Measurements from ENCODE around the gene MANSC4. TPM values are rescaled to one million over a fixed set of nuclear protein-coding genes. Genes with fewer than 3 reads are reported as not detected.

The MANSC4 gene
- total RNA-seq, 1 donor from 2014 or later = not detected

GRCh38 chr12:27733052-27733656 is 46.9 kb downstream of the MANSC4 start:
- H3K4me1 Mint-ChIP-seq (ENCODE audit: low read depth) = peaks cover 2% of the 10 kb centered on the region
- H3K36me3 Mint-ChIP-seq (ENCODE audit: low read depth) = peaks cover 41% of the 10 kb centered on the region
- H3K9me3 Mint-ChIP-seq = no peaks in the 10 kb centered on the region
- H3K27me3 Mint-ChIP-seq (ENCODE audit: low read depth) = no peaks in the 10 kb centered on the region
- intact Hi-C loops (cut with micrococcal nuclease) = loop anchor here (1.0 to 10.0 kb wide), 4 partner anchors 49 to 1142 kb away; partner anchors contain the start of genes KLHL42 and MANSC4
- H3K27ac Mint-ChIP-seq = no peak overlapping the region
- DNase-seq (ENCODE audit: low spot score) = no peak
- no peak overlapping the region for H3K4me3 Mint-ChIP-seq (ENCODE audit: low read depth)

DNA sequence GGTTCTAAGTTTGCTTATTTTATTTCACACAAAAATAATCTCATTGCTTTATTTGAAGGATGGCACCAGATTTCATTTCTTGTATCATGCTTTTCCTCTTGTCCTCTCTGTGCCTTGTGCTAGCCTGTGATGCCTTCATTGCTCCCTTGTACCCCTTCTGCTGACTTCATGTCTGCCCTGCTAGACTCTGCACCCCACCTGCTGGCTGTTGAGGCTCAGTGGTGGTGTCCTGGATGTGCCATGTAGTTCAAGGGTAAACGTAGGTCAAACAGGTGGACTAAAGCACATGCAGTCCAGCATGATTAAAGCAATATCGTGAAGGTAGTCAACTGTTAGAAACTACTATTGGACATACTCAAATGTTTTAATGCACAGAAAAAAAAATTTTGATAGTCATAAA is 47.8 kb downstream of the MANSC4 start:
- no peaks in the 10 kb centered on the region for H3K9me3 Mint-ChIP-seq
- no peaks in the 10 kb centered on the region for H3K27me3 Mint-ChIP-seq (ENCODE audit: low read depth)
- H3K4me3 Mint-ChIP-seq (ENCODE audit: low read depth) = no peak overlapping the region
- no peak overlapping the region for H3K27ac Mint-ChIP-seq
- intact Hi-C loops (cut with micrococcal nuclease) = loop anchor here (5.0 to 10.0 kb wide), 2 partner anchors 50 to 1143 kb away; partner anchors contain the start of genes KLHL42 and MANSC4
- peaks cover under 1% of the 10 kb centered on the region for H3K4me1 Mint-ChIP-seq (ENCODE audit: low read depth)
- H3K36me3 Mint-ChIP-seq (ENCODE audit: low read depth) = peaks cover 37% of the 10 kb centered on the region
- no peak for DNase-seq (ENCODE audit: low spot score)

GRCh38 chr12:27730097-27730588 is 49.9 kb downstream of the MANSC4 start:
- no peak for DNase-seq (ENCODE audit: low spot score)
- peaks cover 32% of the 10 kb centered on the region for H3K36me3 Mint-ChIP-seq (ENCODE audit: low read depth)
- no peak overlapping the region for H3K27ac Mint-ChIP-seq

DNA sequence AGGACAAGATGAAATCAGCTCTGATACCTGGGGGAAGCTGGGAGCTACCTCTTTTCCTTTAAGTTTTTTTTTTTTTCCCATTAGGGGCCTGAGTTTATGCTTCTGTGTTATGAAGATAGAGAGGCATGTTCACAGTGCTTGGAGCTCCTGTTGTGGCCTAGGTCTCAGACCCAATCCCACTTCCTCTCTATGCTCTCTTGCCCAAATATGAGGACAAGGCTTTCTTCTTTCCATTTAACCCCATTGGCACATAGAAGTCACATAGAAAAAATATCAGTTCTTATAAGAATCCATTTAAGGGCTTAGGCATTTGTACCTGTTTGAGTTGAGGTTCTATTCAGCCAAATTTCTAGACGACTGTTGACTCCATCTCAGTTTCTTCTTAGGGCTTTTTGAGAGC is 56.8 kb downstream of the MANSC4 start:
- Mint-ChIP-seq H3K27ac (no peak overlapping the region), H3K4me3 (ENCODE audit: low read depth) (no peak overlapping the region), H3K36me3 (ENCODE audit: low read depth) (peaks cover 39% of the 10 kb centered on the region), H3K9me3 (no peaks in the 10 kb centered on the region), H3K27me3 (ENCODE audit: low read depth) (no peaks in the 10 kb centered on the region), H3K4me1 (ENCODE audit: low read depth) (peaks cover 3% of the 10 kb centered on the region)
- no peak for DNase-seq (ENCODE audit: low spot score)
- intact Hi-C loops (cut with micrococcal nuclease) = no loop called here

More at GRCh38 chr12:27730097-27730588, 49.9 kb downstream of the MANSC4 start:
- peaks cover 1% of the 10 kb centered on the region for H3K4me1 Mint-ChIP-seq (ENCODE audit: low read depth)
- H3K9me3 Mint-ChIP-seq = no peaks in the 10 kb centered on the region
- no peaks in the 10 kb centered on the region for H3K27me3 Mint-ChIP-seq (ENCODE audit: low read depth)
- H3K4me3 Mint-ChIP-seq (ENCODE audit: low read depth) = no peak overlapping the region
- intact Hi-C loops (cut with micrococcal nuclease) = loop anchor here (5.0 to 10.0 kb wide), 2 partner anchors 52 to 1145 kb away; partner anchors contain the start of genes KLHL42 and MANSC4

Other genes starting within 250 kb of the MANSC4 start
- 1.5 and 2.2 TPM in 2 replicates for gene REP15, start 83.8 kb downstream of the MANSC4 start, total RNA-seq
- gene MRPS35, start 69.4 kb downstream of the MANSC4 start, total RNA-seq = 53.6 and 54.0 TPM in 2 replicates
- gene KLHL42, start within 50 bp of the MANSC4 start, total RNA-seq = 16.2 and 16.9 TPM in 2 replicates
- not detected in 2 replicates for gene PTHLH, start 192.5 kb upstream of the MANSC4 start, total RNA-seq

All from activated T-helper 2 cell treated with anti-CD3 and anti-CD28 coated beads, Interferon-gamma antibody, Interleukin-2, Interleukin-4, amounts not matched to agents 10 μg/mL and 5 μg/mL and 100 μg/mL, durations not matched to agents 14 hours and 24 hours and 36 hours (primary cell).